Ammon's horn (tissue), 1 donor: ENCODE measurements around the gene AIRE.
"Not testable (repeated sequence)": the region's sequence is repeated elsewhere in the genome, so short reads cannot be mapped to it uniquely, and the experiment has no call there.

Experiments used
- DNase-seq: peaks from one replicate; pipeline ENCODE4 v3.0.0-alpha.2; 2016; ENCODE audit warnings: low spot score

AIRE gene

DNA sequence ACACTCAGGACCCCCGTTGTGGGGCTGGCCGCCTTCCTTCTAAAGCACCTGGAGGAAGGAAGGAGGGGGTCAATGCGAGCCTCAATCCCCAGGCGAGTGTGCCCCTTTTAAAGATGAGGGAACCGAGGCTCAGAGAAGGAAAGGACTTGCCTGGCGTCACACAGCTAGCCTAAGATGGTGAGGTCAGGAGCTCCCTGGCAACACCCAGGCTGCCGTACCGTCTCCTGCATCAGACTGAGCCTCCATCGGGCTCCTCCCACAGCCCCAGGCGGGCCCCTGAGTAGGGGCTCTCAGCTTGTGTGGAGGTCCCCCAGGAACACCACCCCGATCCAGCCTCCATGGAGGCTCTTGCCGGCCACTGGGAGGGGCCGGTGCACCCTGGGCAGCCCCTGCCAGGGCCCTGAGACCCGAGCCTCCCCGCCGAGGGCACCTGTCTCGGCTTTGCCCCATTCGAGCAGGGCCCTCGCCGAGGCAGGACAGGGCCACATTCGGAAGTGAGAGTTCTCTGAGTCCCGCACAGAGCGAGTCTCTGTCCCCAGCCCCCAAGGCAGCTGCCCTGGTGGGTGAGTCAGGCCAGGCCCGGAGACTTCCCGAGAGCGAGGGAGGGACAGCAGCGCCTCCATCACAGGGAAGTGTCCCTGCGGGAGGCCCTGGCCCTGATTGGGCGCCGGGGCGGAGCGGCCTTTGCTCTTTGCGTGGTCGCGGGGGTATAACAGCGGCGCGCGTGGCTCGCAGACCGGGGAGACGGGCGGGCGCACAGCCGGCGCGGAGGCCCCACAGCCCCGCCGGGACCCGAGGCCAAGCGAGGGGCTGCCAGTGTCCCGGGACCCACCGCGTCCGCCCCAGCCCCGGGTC is at the start of gene AIRE:
AIRE (plus strand) TSS at position 739 of the 855 bp plus-strand sequence. CDS start 131 bp downstream, outside the sequence.
- no peak for DNase-seq

DNA sequence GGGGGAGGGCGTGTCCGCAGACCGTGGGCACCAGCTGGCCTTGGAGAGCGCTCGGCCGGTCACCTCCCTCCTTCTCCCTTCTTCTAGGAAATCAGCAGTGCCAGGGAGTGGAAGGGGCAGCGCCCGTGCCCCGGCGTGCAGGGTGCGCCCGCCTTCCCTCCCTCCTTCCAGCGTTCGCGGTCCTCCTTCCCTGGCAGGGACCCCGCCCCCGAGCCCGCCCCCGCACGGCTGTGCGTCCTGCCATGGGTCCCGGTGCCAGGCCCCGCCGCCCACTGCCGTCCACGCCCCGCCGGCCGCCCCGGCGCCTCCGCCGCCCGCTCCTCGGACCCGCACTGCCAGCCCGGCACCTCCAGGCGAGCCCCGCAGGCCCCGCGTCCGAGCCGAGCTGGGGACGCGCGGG is 45.3 kb upstream of the AIRE start:
- not testable (repeated sequence) for DNase-seq

DNA sequence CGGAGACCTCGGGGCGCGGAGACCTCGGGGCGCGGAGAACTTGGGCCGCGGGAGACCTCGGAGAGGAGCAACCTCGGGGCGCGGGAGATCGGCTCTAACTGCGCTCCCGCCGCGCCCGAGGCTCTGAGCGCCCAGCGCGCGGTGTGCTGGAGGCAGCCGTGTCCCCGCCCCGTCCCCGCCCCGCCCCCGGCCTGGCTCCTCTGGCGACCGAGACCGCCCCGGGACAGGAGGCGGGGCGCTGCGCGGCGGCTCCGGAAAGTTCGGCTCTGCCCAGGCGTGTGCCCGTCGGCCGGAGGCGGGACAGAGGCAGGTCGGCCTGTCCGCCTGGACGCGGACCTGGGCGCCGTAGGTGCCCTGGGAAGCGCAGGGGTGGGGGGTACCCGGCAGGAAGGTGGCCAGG is 44.8 kb upstream of the AIRE start, which contains the start of gene ICOSLG:
ICOSLG (minus strand) TSS at position 102 of the 400 bp plus-strand sequence. CDS start 126 bp downstream, outside the sequence.
- DNase-seq = not testable (repeated sequence)

DNA sequence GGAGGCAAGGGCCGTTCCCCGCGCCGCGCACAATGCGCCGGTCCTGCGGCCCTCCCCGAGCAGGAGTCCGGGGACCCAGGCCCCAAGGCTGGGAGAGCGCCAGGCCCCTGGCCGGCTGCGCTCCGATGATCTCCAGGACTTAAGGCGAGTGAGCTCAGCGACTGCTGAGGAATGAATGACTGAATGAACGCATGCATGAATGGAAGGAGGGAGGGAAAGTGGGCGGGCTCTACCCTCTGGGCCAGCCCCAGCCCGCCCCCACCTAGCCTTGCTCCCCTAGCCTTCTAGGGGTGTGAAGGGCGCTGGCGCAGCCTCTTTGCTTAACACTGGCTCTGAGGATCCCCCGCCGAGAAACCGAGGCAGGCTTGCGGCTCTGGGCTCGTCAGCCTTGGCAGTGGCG is 44.4 kb upstream of the AIRE start:
- not testable (repeated sequence) for DNase-seq

DNA sequence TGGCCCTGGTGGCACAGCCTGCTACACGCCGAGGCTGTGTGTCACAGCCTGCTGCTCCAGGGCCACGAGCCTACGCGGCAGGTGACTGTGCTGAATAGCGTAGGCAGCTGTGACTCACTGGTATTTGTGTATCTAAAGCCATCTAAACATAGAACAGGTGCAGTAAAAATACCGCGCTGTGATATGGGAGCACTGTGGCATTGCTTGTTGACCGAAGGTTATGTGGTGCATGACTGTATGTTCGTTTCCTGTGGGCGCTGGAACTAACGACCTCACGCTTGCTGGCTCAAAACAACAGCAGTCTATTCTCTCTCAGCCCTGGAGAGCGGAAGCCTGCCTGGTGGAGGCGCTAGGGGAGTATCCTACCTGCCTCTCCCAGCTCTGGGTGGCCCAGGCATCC is 41.7 kb upstream of the AIRE start:
- not testable (repeated sequence) for DNase-seq

DNA sequence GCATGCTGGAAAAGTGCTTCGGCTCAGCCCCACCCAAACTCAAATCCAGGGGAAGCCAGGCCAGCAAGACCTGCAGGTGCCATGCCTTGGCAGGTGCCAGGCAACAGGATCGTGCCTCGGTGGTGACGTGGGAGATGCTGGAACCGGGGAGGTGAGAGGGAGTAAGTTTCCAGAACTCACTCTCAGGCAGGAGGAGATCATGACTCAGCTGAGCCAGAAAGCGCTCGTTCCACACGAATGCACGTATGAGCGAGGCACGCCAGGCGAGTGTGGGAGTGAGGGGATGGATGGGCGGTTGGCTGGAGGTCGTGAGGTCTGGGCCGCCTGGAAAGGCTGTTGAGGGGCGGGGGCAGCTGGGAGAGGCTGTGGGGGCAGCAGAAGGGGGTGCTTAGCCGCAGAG is 37.8 kb upstream of the AIRE start:
- DNase-seq = not testable (repeated sequence)

DNA sequence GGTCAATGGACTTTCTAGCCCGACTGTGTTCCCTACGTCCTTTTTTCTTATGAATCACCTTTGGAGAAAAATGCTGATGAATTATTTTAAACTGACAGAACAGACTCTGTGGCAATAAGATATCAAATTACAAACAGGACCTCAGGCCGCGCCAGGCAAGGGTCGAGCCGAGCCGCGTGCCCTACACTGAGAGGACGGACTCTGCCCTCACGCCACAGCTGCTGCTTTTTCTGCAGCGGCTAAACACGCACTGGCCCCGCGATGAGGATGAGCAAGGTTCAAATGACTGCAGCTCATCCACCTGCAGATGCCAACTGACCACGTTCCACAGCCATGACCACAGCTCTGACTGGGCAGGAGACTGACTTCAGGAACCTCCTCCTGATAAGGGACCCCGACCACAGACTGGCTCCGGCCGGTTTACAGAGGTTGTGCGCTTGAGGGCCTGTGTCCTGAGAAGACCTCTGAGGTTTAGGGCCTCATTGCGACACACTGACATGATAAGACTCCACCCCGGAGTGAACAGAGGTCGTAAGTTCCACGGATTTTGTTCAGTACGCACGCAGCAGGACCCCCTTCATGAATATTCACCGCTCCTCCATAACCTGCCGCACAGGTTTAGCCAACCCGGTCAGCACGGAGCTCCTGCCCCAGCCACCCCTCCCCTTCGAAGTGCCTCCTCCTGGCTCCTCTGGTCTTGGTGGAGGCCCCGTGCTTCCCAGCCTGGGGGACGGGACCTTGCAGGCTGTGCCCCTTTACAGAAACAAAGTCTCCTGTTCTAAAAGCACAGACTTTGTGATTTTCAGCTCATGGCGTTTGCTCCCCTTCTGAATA is 36.3 kb upstream of the AIRE start:
- not testable (repeated sequence) for DNase-seq

DNA sequence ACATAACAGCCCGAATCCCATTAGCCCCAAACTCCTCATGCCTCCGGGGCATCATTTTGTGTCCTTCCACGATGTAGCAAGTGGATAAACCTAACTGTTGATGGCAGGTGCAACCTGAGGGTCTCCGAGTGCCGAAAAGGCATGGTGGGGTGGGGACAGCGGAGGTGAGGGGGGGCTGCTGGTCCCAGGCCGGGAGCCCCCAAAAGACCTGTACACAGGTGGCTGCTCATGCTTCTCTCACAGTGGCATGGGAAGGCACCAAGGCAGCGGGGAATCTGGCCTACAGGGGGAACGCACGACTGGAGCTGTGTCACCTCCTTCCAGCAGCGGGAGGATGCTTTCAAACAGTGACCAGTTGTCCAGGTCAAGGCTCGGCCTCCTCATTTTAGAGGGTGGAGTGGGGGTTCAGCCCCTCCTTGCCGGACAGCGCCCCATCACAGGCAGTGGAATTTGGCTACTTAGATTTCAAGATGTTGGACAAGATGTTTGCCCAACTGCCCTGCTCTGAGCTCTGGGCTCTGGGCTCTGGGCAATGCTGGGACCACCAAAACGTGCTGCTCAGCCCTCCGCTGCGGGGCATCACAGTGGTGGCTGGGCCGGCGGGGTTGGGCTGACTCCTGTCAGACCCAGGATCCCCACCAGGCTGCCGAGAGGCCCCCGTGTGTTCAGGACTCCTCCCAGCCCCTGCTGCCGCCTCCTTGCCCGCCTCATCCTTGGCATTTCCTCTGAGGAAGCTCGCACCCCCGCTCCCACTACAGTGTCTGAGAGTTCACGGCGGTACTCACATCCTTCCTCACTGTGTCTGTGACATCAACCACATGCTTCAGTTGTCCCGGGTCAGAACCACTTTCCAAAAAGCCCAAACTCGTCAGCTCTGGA is 31.6 kb upstream of the AIRE start:
- no peak for DNase-seq

DNA sequence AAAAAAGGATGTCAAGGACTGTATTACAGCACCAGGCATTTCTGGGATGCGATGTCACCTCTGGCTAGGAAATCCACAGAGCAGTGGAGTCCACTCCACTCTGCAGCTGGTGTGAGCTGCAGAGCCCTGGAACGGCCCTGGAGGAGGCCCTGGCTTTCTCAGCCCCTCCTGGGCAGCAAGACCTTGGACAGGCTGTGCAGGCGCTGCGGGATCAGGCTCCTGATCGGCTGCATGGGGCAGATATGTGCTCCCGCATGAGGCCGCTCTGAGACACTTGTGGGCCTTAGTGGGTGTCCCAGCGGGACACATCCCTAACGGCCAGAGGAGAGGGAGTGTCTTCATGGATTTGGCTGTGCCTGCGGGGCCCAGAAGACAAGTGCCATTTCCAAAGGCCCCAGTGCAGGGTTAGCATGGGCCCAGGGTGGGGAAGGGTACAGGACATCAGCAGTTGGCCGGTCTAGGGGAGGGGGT is 30.1 kb upstream of the AIRE start:
- DNase-seq = no peak

DNA sequence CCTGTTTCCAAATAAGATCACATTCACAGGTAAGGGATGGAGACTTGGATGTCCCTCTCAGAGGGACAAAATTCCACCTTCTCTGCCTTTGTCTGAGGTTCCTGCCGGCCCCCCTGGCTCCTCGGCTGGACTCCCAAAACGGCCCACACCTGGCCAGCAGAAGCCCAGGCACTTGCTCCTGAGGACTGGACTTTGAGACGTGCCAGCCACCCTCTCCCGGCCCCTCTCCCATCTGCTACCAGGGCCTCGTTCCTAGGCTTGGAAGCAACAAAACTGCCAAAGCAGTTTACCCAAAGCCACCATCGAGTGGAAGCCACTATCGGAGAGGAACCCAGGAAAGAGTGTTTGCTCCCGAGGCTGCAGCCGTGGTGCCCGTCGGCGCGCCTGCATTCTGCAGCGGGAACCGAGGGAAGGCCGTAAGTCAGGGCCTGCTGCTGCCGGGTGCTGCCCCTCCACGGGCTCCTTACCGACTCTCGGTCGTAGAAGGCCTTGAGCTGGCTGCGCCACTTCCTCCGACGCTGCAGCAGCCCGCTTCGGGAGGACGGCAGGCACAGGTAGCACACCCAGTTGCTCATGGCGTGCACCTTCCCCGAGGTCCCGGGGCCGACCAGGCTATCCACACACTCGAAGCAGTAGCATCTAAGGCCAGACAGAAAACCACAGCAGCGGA is 27.5 kb upstream of the AIRE start:
- DNase-seq = no peak

DNA sequence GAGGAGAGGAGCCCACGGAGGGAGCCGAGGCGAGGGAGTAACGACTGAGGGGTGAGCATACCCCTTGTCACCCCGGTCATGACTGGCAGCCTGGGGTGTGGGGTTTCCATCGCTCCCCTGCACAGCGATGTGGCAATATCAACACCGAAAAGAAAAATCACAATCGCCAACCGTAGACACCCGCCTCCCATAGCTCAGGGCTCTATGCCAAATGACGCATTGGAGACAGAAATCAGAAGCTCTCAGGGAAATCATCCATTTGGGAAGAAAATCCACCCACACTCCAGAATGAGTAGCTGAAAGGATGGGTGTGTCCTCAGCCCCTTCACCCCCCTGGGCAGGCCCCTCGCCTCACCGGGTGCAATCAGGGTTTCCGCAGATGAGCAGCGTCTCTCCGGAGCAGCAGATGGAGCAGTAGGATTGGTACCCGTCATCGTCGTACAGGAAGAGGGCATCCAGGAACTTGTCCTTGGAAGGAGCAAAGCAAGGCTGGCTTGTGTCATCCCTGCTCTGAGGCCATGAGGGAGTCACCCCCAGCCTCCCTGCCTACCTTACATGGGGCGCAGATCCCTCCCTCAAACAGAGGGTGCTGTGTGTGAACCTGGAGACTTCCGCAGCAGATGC is 26.5 kb upstream of the AIRE start:
- no peak for DNase-seq

DNA sequence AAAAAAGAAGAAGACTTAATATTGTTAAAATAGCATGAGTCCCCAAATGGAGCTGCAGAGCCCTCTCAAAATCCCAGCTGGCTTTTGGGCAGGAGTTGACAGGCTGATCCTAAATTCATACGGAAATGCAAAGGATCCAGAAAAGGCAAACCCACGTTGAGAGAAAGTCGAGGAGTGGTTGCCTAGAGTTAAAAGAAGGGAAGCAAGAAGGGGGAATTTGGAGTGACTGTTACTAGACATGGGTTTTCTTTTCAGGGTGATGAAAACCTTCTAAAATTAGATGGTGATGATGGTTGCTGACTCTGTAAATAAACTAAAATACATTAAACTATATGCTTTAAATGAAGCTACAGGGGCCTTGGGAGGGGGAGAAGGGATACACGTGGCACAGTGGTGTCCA is 25.6 kb upstream of the AIRE start:
- DNase-seq = no peak

DNA sequence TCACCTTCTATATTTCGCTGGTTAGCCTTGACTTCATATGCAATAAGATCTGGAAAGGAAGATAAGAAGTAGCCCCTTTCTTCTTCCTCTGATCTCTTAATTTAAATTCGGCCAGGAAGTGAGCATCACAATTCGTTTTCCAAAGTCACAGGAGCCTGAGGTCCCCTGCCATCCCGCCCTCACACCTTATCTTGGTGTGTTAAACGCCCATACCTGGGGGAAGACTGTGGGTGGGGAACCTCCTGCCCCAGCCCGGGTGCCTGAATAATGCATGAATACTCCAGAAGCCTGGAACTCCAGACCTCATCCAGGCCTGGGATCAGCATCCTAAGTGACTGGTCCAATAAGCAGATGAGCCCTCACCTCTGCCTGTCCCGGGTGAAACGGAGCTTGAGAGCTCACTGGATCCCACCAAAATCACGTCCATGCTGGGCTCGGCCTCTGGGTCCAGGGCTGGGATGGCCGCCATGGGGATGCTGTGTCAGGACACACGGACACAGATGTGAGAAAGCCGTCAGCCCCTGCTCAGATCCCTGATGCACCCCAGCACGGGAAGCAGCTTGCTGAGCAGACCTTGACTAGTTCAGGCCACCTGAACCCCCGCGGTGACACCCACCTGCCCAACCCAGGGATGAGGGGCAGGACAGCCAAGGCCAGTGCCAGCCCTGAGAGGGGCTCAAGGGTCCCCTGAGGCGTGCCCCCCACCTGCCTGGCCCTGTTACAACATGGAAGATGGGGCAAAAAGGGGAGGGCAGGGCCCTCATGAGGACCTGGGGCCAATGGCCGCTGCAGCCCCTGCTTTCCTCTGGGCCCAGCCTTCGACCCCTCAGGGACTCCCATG is 24.7 kb upstream of the AIRE start:
- DNase-seq = no peak

DNA sequence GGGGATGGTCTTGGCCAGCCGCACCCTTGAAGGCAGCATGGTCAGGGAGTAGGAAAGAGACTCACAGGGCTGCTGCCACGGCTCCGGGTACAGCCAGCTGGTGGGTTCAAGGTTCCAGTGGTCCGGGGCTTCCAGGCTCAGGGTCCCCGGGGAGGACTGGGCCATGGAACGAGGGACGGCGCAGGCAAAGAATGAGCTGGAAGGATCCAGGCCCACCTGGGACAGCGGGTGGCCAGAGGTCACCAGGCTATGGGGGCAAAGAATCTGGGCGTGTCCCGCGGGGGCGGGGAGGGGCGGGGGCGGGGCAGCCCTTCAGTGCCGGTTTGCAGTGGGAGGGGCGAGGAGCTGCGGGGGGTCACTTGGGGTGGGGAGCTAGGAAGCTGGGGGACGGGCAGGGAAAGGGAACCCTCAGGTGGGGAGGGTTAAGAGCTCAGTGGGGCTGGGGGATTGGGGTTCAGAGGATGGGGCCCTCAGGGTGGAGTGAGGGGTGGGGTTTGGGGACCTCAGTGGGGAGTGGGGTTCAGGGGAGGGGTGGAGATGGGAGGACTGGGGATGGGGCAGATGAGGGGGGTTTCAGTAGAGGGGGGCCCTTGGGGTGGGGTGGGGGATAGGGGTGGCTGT is 23.9 kb upstream of the AIRE start, which contains the start of gene DNMT3L:
DNMT3L (minus strand) TSS at position 223 of the 621 bp plus-strand sequence. CDS start 638 bp downstream, outside the sequence.
- DNase-seq = no peak

DNA sequence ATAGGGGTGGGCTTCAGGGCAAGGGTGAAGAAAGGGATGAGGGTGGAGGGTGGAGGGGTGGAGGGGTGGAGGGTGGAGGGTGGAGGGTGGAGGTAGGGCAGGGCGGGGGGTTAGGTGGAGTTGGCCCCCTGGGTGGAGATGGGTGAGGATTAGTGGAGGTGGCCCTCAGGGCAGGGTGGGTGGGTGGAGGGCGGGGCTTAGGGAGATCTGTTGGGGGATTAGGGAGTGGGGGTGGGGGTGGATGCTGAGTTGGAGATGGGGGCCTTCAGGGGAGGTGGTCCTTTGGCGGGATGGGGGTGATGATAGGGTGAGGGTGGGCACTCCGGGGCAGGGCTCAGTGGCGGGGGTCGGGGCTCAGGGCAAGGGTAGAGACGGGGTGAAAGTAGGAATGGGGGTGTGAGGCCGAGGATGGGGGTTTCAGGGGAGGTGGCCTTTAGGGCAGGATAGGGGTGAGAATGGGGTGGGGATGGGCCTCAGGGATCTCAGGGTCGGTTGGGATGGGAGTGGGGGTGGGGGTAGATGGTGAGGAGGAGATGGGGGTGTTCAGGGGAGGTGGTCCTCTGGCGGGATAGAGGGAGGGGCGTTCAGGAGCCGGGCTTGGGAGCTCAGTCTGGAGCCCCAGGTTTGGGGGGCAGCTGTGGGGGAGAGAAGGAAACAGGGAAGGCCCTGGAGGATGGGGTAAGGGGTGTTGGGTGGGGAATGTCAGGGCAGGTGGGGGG is 23.2 kb upstream of the AIRE start:
- no peak for DNase-seq

DNA sequence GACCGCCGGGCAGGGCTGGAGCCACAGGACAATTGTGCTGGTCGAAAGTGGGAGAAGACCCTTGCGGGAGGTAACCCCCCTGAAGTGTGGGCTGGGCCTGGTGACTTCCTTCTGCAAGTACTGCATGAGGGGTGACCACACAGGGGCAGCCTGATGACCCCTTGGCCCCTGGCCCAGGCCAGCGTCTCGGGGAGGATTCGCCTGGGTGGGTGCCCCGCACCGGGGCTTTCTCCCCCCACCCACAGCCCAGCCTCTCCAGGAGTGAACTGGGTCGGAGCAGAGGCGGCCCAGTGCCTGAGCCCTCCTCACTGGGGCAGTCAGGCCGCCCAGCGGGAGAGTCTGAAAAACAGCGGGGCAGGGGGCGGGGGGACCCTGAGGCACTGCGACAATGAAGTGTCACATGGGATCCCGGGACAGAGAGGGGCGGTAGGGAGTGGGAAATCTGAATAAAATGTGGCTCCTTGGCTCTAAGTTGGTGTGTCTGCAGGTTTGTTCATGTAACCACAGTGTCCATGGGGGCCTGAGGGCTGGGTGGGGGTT is 22.4 kb upstream of the AIRE start:
- no peak for DNase-seq

DNA sequence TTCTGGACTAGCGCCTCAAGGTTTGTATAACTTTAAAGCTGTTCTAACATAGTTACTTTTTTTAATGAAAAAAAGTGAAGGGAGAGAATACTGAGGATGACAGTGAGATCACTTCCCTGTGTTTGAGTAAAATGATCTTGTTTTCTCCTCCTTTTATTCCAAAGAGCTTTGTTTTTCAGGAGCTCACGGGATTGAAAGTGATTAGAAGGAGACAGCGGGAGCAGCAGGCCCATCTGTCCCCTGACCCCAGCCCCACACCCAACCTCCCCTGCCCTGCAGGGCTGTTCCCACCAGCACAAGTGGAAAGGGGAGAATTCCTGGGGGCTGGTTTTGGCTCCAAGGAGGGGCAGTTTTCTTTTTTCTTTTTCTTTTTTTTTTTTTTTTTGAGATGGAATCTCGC is 21.9 kb upstream of the AIRE start:
- no peak for DNase-seq

DNA sequence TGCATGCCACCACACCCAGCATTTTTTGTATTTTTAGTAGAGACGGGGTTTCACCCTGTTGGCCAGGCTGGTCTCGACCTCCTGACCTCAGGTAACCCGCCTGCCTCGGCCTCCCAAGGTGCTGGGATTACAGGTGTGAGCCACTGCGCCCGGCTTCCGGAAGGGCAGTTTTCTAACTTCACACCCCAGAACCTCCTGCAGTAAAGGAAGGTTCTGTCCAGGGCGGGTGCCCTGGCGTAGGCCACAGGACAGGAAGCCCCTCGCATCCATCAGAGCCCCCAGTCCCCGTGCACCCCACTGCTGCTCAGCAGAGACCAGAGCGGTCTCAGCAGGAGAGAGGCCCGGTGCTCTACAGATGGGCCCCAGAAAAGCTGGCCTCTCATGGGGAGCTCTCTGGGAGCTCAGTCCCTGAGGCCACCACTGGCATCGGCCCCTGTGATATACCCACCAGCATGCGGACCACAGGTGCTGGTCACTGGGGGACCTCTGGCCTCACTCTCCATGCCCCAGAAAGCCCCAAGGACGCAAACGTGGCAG is 19.9 kb upstream of the AIRE start:
- no peak for DNase-seq
